GM18870 (cell line): ENCODE measurements around the gene GFOD1.

Experiments used
- ATAC-seq: cut with Tn5 transposase; IDR thresholded peaks from one replicate; pipeline ENCODE4 v1.9.1; 2021; ENCODE audit warnings: moderate library complexity; ENCODE audit not compliant: unreplicated experiment

The GFOD1 gene

DNA sequence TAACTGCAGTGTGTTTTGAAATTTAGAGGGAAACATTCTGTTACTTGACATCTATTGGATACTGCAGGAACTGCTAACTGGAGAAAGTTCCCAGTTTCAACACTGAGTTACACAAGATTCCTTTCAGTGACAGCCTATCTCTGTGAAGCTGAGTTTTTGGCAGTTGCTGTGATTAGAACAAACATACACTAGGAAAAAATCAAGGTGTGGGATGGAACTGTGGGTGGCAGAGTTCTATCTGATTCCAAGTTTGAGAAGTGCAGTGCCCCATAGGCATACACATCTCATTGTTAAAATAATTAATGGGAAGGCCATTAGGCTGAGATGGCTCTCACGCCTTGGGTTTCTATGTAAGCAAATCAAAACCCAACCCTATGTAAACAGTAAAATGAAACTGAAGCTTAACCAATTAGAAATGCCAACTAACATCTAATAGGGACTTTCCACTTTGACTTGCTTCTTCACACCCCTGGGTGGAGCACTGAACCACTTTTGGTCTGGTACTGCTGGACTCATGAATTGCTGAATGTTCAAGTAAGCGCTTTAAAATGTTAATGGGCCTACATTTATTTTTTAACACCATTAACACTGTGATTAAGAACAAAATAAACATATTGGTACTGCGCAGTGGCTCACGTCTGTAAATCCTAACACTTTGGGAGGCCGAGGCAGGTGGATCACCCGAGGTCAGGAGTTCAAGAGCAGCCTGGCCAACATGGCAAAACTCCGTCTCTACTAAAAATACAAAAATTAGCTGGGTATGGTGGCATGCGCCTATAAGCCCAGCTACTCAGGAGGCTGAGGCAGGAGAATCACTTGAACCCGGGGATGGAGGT is 103.9 kb downstream of the GFOD1 start:
- peak; percentile 98 for ATAC-seq

DNA sequence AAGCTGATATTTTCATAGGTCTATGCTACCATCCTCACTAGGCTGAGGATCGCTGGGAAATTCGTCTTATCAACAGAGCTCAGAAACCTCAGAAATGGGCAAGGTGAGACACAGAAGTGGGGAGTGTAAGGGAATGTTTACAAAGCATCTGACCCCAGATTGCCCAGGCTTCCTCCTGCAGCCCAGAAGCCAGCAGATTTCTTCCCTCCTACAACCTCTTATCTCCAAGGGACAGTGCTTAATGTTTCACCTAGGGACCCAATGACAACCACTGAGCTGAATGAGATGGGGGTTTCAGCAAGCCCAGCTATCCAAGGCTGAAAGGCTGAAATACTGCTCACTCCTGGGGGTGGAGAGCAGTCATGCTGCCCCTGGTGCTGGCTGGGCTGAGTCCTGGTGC is 106.6 kb downstream of the GFOD1 start:
- ATAC-seq, result no peak

- no peak for ATAC-seq
Measured at GRCh38 chr6:13378669-13379590, 108.5 kb downstream of the GFOD1 start.

GRCh38 chr6:13377054-13377758 is 110.2 kb downstream of the GFOD1 start:
- no peak for ATAC-seq

- ATAC-seq, result peak; percentile 62
Measured at GRCh38 chr6:13375360-13375878, 112.0 kb downstream of the GFOD1 start.

DNA sequence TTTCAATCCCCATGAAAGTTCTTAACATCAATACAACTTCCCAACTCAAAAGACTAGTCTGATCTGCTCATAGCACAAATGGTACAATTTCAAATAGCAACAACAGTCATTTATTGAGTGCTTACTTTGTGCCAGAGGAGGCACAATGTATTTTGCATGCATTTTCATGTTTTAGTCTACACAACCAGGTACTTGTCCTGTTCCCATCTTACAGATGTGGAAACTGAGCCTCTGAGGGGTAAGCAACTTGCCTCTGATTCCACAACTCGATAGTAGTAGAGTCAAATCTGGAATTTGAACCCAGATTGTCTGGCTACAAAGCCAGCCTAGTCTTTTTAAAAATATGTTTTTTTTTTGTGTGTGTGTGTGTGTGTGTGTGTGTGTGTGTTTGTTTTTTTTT is 113.5 kb downstream of the GFOD1 start:
- ATAC-seq, result no peak

DNA sequence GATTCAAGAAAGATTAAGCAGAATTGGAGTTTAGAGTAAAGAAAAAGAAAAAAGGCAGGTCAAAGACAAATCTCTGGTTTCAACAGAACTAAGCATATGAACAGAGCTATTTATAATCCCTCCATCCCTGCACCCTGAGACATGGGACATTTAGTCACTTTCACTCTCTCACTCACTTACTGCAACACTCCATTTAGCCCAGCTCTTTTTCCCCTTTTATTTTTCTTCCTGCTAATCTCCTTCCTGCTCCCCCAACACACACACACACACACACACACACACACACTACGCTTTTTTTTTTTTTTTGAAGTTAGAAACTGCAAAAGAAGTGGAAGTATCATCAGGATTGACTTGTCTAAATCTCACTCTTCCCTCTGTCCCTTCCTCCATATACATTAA is 113.9 kb downstream of the GFOD1 start:
- ATAC-seq, result no peak

DNA sequence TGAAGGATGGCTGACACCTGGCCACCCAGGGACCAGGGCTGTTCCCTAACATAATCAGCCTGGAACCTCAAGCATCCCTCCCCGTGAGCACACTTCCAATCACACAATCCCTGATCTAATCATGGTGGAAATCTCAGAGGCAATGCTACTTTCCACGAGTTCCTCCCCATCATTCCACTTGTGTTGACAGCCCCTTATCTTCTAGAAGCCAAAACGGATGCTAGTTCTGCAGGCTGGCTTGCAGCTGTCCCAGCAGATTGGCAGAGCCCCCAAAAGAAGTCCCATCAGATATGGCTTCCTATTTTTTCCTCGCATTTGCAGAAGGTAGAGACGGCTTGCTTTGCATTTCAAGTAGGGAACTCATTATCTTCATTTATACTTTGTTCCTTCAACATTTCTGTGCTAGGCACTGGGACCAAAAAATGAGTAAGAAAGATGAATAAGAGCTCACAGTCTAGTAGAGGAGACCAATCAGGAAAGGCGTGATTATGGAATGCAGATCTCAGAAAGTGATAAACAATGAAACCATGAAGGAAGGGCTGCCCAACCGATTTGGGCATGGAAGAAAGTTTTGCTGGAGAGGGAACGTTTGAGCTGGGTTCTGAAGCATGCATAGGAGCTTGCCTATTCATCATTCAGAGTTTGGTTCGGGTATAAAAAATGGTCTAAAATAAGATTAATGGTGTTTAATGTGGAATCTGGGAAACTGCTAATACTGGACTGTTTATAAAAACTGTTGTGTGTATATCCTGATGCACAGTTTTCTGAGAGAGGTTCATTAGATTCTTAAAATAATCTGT is 114.5 kb downstream of the GFOD1 start:
- no peak for ATAC-seq

DNA sequence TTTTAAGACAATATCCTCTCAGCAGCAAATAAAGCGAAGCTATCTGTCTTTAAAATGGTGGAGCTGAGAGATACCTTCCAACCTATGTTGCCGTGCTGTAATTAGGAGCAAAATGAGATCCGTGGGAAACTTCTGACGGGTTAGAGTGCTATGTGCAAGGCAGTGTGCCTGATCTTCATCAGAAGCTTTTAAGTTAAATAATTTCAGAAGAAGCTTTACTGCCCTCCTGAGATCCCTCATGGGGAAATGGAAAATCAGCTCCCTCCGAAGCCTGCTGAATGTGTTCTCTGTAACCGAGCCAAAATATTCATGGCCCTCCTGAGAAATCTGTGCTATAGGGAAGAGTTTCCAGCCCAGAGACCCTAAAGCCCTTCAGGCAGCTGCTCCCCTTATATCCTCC is 115.3 kb downstream of the GFOD1 start:
- ATAC-seq, result no peak

- no peak for ATAC-seq
Measured at GRCh38 chr6:13371421-13372072, 115.9 kb downstream of the GFOD1 start.

DNA sequence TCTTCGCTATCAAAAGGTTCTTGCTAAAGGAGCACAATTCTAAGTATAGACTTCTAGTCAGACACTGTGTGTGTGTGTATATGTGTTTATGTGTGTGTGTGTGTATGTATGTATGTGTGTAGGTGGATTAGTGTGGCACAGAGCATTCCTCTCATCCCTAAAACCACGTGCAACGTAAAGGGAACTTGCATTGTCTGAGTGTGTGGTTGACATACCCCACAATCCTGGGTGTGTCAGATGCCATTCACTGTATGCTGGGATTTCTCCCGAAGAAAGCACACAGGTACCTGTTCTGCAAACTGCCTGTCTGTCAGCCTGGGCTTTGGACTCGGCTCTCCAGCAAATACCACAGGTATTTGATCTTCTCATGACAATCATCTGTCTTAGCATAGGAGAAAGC is 116.8 kb downstream of the GFOD1 start:
- no peak for ATAC-seq

GRCh38 chr6:13369591-13369990 is 117.8 kb downstream of the GFOD1 start:
- no peak for ATAC-seq

GRCh38 chr6:13368731-13369115 is 118.7 kb downstream of the GFOD1 start:
- no peak for ATAC-seq

DNA sequence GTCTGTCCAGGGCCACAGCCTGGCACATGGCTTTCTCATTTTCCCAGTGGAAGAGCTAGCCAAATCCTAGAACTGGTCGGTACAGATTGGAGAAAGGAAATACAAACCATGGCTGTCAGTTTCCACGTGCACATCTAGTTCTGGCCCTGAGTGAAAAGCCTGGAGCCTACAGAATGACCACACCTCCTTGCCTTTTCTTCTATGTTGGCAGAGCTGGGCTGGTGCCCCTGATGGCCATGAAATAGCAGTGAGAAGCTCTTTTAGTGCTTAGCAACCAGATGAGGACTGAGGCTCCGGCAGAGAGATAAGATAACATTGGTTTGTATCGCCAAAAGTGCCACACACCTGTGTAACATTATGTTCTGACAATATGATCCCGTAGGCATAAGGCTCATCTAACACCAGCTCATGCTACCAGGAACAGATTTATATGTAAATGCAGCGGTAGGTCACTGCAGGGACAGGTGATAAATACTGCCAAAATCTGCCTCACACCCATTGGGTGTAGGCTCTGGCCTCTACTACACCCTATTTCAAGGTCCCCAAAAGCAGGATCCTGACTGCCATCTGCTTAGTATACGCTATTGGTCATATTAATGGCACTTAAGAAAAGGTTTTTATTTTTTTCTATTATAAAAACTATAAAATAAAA is 119.2 kb downstream of the GFOD1 start:
- ATAC-seq, result no peak

DNA sequence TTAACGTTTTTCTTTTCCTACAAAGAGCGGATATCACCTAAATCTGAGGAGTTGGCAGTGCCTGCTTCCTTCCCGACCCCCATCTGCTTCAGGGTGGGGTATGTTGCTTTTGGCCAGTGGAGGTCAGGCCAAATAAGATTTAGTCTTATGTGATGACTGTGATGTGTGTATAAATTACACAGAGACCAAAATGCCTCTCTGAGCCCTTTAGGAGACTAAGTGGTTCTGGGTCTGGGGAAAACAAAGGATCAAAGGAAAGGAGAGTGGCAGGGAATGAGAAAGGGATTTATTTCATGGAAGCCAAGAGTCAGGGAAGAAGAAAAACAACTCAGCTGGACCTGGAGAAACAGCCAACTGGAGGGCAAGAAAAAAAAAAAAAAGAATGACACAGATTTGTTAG is 120.0 kb downstream of the GFOD1 start:
- ATAC-seq, result no peak

- no peak for ATAC-seq
Measured at GRCh38 chr6:13365320-13365719, 122.1 kb downstream of the GFOD1 start.

GRCh38 chr6:13364842-13365241 is 122.6 kb downstream of the GFOD1 start:
- no peak for ATAC-seq

GRCh38 chr6:13362412-13362811 is 125.0 kb downstream of the GFOD1 start:
- no peak for ATAC-seq
